ENCODE results near the gene CT45A2. TPM values are rescaled to one million over a fixed set of nuclear protein-coding genes. Genes with fewer than 3 reads are reported as not detected.
"Not testable (repeated sequence)": the region's sequence is repeated elsewhere in the genome, so short reads cannot be mapped to it uniquely, and the experiment has no call there.

The CT45A2 gene, protein sequence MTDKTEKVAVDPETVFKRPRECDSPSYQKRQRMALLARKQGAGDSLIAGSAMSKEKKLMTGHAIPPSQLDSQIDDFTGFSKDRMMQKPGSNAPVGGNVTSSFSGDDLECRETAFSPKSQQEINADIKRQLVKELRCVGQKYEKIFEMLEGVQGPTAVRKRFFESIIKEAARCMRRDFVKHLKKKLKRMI
- not detected for total RNA-seq

- H3K27ac Mint-ChIP-seq; H3K27me3 Mint-ChIP-seq; H3K4me1 Mint-ChIP-seq (ENCODE audit: low read depth); H3K9me3 Mint-ChIP-seq; ATAC-seq; intact Hi-C loops (cut with micrococcal nuclease); H3K36me3 Mint-ChIP-seq (ENCODE audit: low read depth); DNase-seq; POLR2A ChIA-PET; H3K4me3 Mint-ChIP-seq; CTCF ChIA-PET: not testable (repeated sequence)
Observed at GRCh38 chrX:135819912-135820311, at the start of gene CT45A2. TSS of gene CT45A2 (minus strand) at chrX:135820012. CDS start at chrX:135816265, 3,747 bp downstream.

DNA sequence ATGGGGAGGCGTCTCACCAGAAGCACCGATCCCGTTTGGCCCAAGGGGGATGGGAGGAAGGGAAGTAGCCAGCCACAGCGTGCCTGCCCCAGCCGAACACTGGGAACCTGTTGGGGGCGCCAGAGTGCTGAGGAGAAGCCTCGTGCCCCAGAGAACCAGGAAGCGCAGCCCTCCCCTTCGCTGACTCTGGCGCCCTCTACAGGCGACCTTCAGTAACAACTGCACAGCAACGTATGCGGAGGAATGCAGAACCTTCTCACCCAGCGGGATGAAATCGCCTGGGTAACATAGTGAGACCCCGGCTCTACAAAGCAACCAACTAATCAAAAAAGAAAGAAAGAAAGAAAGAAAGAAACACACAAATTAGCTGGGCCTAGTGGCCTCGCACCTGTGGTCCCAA is 34.6 kb upstream of the CT45A2 start, which contains the start of gene CT45A8:
TSS of gene CT45A8 (minus strand) at position 101 of the 400 bp plus-strand sequence. CDS start 3,755 bp downstream, outside the sequence.
- H3K36me3 Mint-ChIP-seq (ENCODE audit: low read depth); intact Hi-C loops (cut with micrococcal nuclease); H3K4me1 Mint-ChIP-seq (ENCODE audit: low read depth); H3K27me3 Mint-ChIP-seq; H3K27ac Mint-ChIP-seq; CTCF ChIA-PET; H3K9me3 Mint-ChIP-seq; ATAC-seq; DNase-seq; POLR2A ChIA-PET; H3K4me3 Mint-ChIP-seq: not testable (repeated sequence)

GRCh38 chrX:135837180-135837579 is 17.4 kb upstream of the CT45A2 start, which contains the start of gene CT45A7:
TSS of gene CT45A7 (minus strand) at chrX:135837280. CDS start at chrX:135833533, 3,747 bp downstream.
- H3K9me3 Mint-ChIP-seq; POLR2A ChIA-PET; intact Hi-C loops (cut with micrococcal nuclease); ATAC-seq; H3K27ac Mint-ChIP-seq; H3K4me3 Mint-ChIP-seq; H3K36me3 Mint-ChIP-seq (ENCODE audit: low read depth); DNase-seq; H3K27me3 Mint-ChIP-seq; CTCF ChIA-PET; H3K4me1 Mint-ChIP-seq (ENCODE audit: low read depth): not testable (repeated sequence)

DNA sequence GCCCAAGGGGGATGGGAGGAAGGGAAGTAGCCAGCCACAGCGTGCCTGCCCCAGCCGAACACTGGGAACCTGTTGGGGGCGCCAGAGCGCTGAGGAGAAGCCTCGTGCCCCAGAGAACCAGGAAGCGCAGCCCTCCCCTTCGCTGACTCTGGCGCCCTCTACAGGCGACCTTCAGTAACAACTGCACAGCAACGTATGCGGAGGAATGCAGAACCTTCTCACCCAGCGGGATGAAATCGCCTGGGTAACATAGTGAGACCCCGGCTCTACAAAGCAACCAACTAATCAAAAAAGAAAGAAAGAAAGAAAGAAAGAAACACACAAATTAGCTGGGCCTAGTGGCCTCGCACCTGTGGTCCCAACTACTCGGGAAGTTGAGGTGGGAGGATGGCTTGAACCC is 17.1 kb downstream of the CT45A2 start, which contains the start of gene CT45A6:
TSS of gene CT45A6 (minus strand) at position 101 of the 400 bp plus-strand sequence. CDS start 3,794 bp downstream, outside the sequence.
- H3K4me3 Mint-ChIP-seq; CTCF ChIA-PET; H3K4me1 Mint-ChIP-seq (ENCODE audit: low read depth); ATAC-seq; DNase-seq; H3K27me3 Mint-ChIP-seq; POLR2A ChIA-PET; H3K27ac Mint-ChIP-seq; H3K36me3 Mint-ChIP-seq (ENCODE audit: low read depth); H3K9me3 Mint-ChIP-seq; intact Hi-C loops (cut with micrococcal nuclease): not testable (repeated sequence)

- ATAC-seq; H3K4me1 Mint-ChIP-seq (ENCODE audit: low read depth); H3K4me3 Mint-ChIP-seq; DNase-seq; H3K27me3 Mint-ChIP-seq; H3K27ac Mint-ChIP-seq; intact Hi-C loops (cut with micrococcal nuclease); H3K9me3 Mint-ChIP-seq; CTCF ChIA-PET; H3K36me3 Mint-ChIP-seq (ENCODE audit: low read depth); POLR2A ChIA-PET: not testable (repeated sequence)
Observed at GRCh38 chrX:135785403-135785802, 34.4 kb downstream of the CT45A2 start, which contains the start of gene CT45A5. TSS of gene CT45A5 (minus strand) at chrX:135785503. CDS start at chrX:135781729, 3,774 bp downstream.

- H3K9me3 Mint-ChIP-seq; intact Hi-C loops (cut with micrococcal nuclease); H3K4me1 Mint-ChIP-seq (ENCODE audit: low read depth); H3K27me3 Mint-ChIP-seq; H3K4me3 Mint-ChIP-seq; ATAC-seq; CTCF ChIA-PET; DNase-seq; POLR2A ChIA-PET; H3K36me3 Mint-ChIP-seq (ENCODE audit: low read depth); H3K27ac Mint-ChIP-seq: not testable (repeated sequence)
Observed at GRCh38 chrX:135768091-135768490, 51.7 kb downstream of the CT45A2 start, which contains the start of gene CT45A3. TSS of gene CT45A3 (minus strand) at chrX:135768191. CDS start at chrX:135764444, 3,747 bp downstream.

Other genes with a start within 250 kb of the CT45A2 start
- gene CT45A1, start 106.4 kb downstream of the CT45A2 start, total RNA-seq: not detected
- gene CT45A3, start 51.8 kb downstream of the CT45A2 start, total RNA-seq: not detected
- gene CT45A5, start 34.5 kb downstream of the CT45A2 start, total RNA-seq: not detected
- not detected for gene CT45A6, start 17.2 kb downstream of the CT45A2 start, total RNA-seq
- not detected for gene CT45A7, start 17.3 kb upstream of the CT45A2 start, total RNA-seq
- not detected for gene CT45A8, start 34.5 kb upstream of the CT45A2 start, total RNA-seq
- not detected for gene CT45A9, start 51.8 kb upstream of the CT45A2 start, total RNA-seq
- not detected for gene CT45A10, start 73.4 kb upstream of the CT45A2 start, total RNA-seq
- gene SAGE1, start 73.7 kb upstream of the CT45A2 start, total RNA-seq: not detected
- 10 to 100 TPM; 15.5 to 15.6 TPM for gene MMGT1, start 154.0 kb upstream of the CT45A2 start, total RNA-seq
- 10 to 100 TPM in 1 of 2 experiments, 1 to 10 TPM in 1; 8.7 to 11.3 TPM for gene SLC9A6, start 165.4 kb upstream of the CT45A2 start, total RNA-seq